ENCODE data around the gene TREX2. TPM values are rescaled to one million over a fixed set of nuclear protein-coding genes. Genes with fewer than 3 reads are reported as not detected.

Gene TREX2
- total and polyA plus RNA-seq, 2 experiments from 2014 or later = 0.81 to 1.7 TPM

DNA sequence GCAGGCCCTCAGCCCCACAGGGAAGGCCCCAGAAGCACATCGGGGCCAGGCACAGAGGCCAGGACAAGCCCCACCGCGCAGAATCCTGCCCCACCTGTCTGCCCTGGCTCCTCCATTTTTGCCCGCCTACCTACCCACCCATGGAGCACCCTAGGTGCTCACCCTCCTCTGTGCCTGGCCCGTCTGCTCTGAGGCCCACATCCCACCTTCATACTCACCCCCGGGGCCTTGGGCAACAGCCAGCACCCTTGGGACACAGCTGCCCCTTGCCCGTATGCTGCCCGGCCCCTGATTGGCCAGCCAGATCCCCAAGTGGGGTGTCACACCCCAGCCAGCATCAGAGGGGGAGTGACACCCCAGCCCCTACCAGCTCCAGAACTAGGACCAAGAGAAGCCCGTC is 10.8 kb upstream of the TREX2 start (continued):
- TF ChIP-seq STAT1 (IDR thresholded peaks at IDR 0.05; ENCODE audit: unreplicated experiment) (no peak), POLR2AphosphoS5 (IDR thresholded peaks at IDR 0.05; ENCODE audit: low read depth) (no peak), ZNF331 (CRISPR knock-in tag; IDR thresholded peaks at IDR 0.05; ENCODE audit: low read depth) (no peak), ETS1 (IDR thresholded peaks at IDR 0.05) (no peak), EZH2phosphoT487 (IDR thresholded peaks at IDR 0.05; ENCODE audit: unreplicated experiment) (no peak), NANOG (IDR thresholded peaks at IDR 0.05; ENCODE audit: borderline replicate concordance) (no peak), JUNB (IDR thresholded peaks at IDR 0.05; ENCODE audit: unreplicated experiment) (no peak), EZH2 (IDR thresholded peaks at IDR 0.05; ENCODE audit: low read depth, unreplicated experiment) (no peak)
- TF ChIP-seq, protein P1, sequence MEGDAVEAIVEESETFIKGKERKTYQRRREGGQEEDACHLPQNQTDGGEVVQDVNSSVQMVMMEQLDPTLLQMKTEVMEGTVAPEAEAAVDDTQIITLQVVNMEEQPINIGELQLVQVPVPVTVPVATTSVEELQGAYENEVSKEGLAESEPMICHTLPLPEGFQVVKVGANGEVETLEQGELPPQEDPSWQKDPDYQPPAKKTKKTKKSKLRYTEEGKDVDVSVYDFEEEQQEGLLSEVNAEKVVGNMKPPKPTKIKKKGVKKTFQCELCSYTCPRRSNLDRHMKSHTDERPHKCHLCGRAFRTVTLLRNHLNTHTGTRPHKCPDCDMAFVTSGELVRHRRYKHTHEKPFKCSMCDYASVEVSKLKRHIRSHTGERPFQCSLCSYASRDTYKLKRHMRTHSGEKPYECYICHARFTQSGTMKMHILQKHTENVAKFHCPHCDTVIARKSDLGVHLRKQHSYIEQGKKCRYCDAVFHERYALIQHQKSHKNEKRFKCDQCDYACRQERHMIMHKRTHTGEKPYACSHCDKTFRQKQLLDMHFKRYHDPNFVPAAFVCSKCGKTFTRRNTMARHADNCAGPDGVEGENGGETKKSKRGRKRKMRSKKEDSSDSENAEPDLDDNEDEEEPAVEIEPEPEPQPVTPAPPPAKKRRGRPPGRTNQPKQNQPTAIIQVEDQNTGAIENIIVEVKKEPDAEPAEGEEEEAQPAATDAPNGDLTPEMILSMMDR (conservative IDR thresholded peaks at IDR 0.05; ENCODE audit: low read depth in 2 of 2) = no peak
- TF ChIP-seq, protein P2, sequence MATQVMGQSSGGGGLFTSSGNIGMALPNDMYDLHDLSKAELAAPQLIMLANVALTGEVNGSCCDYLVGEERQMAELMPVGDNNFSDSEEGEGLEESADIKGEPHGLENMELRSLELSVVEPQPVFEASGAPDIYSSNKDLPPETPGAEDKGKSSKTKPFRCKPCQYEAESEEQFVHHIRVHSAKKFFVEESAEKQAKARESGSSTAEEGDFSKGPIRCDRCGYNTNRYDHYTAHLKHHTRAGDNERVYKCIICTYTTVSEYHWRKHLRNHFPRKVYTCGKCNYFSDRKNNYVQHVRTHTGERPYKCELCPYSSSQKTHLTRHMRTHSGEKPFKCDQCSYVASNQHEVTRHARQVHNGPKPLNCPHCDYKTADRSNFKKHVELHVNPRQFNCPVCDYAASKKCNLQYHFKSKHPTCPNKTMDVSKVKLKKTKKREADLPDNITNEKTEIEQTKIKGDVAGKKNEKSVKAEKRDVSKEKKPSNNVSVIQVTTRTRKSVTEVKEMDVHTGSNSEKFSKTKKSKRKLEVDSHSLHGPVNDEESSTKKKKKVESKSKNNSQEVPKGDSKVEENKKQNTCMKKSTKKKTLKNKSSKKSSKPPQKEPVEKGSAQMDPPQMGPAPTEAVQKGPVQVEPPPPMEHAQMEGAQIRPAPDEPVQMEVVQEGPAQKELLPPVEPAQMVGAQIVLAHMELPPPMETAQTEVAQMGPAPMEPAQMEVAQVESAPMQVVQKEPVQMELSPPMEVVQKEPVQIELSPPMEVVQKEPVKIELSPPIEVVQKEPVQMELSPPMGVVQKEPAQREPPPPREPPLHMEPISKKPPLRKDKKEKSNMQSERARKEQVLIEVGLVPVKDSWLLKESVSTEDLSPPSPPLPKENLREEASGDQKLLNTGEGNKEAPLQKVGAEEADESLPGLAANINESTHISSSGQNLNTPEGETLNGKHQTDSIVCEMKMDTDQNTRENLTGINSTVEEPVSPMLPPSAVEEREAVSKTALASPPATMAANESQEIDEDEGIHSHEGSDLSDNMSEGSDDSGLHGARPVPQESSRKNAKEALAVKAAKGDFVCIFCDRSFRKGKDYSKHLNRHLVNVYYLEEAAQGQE (IDR thresholded peaks at IDR 0.05; ENCODE audit: unreplicated experiment) = no peak

DNA sequence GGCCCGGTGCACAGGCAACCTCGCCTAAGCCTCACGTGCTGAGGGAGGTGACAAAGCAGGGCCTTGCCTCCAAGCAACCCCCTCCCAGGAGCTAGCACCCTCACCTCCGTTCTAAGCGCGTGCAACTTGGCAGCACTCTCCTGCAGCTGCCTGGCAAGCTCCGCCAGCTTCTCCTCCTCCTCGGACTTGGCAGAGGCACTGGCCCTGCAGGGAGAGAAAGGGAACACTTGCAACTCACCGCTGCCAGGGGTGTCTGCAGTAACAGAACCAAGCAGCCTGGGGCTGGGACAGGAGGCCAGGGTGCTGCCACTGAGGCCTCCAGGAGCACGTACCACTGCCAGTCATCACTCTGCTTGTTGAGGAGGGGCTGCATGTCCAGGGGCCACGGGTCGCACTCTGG is 10.3 kb upstream of the TREX2 start:
- H3K9me3 Mint-ChIP-seq = no peaks in the 10 kb centered on the region

More for the DNA sequence above, 10.3 kb upstream of the TREX2 start:
- H3K4me3 ChIP-seq = no peak overlapping the region
- H3K27ac Mint-ChIP-seq = no peak overlapping the region
- H3K27ac ChIP-seq (ENCODE audit: low read depth) = no peak overlapping the region
- no peaks in the 10 kb centered on the region for H3K4me1 ChIP-seq (ENCODE audit: insufficient read depth)
- peaks cover 5% of the 10 kb centered on the region; the same call in 2 of the 3 replicates for H3K36me3 Mint-ChIP-seq (ENCODE audit: low read depth)
- H3K4me2 ChIP-seq = no peak overlapping the region
- H3K9me2 ChIP-seq (ENCODE audit: insufficient read depth) = no peaks in the 10 kb centered on the region
- no peak overlapping the region for H2AFZ ChIP-seq
- peaks cover 9% of the 10 kb centered on the region for H3K27me3 Mint-ChIP-seq (ENCODE audit: insufficient read depth, low read depth, poor library complexity)
- H3K36me3 ChIP-seq (ENCODE audit: insufficient read depth) = no peaks in the 10 kb centered on the region
- no peaks in the 10 kb centered on the region for H3K27me3 ChIP-seq (ENCODE audit: insufficient read depth)
- H3K79me2 ChIP-seq (replicated peaks; ENCODE audit: insufficient read depth) = no peaks in the 10 kb centered on the region
- H3F3A ChIP-seq (replicated peaks; ENCODE audit: low read depth) = no peaks in the 10 kb centered on the region
- H4K20me1 ChIP-seq (replicated peaks; ENCODE audit: insufficient read depth) = no peaks in the 10 kb centered on the region
- DNase-seq (ENCODE audit: low spot score) (no peak), ATAC-seq (no peak)
- TF ChIP-seq EZH2phosphoT487 (IDR thresholded peaks at IDR 0.05; ENCODE audit: unreplicated experiment) = no peak
- no peak for TF ChIP-seq POLR2AphosphoS5 (IDR thresholded peaks at IDR 0.05; ENCODE audit: low read depth)
- no peak for TF ChIP-seq ETS1 (IDR thresholded peaks at IDR 0.05)
- H3K4me1 Mint-ChIP-seq = no peaks in the 10 kb centered on the region
- no peak overlapping the region for H3K4me3 Mint-ChIP-seq

Data from GM23338 (cell line).